B cell (primary cell): Measurements from ENCODE around the gene C19orf47.

Source experiments
- CTCF ChIP-seq: fragments of 200-600 bp; IDR thresholded peaks from one replicate; pipeline ENCODE4 v1.8.0; 2022; ENCODE audit warnings: antibody characterized with exemption, mild to moderate bottlenecking
- EZH2 ChIP-seq: IDR thresholded peaks from 2 replicates; pipeline ENCODE4 v1.6.1; 2012; ENCODE audit warnings: borderline replicate concordance, low read depth, mild to moderate bottlenecking, moderate library complexity, low read length; ENCODE audit not compliant: insufficient read depth, poor library complexity, severe bottlenecking

DNA sequence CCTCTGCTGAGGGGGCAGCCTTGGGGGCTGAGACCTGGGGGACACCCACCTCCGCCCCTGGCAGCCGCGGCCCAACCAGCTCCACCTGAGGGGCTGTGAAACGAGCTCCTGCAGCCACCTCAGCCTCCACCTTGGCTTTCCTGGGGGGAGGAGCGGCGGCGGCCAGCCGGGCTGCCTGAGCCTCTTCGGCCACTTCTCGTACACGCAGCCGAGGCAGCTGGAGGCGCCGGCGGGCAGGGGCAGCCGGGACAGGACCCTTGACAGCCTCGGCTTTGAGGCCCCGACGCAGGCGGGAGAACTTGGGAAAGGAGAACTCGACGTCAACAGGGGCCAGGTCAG is 49.3 kb upstream of the C19orf47 start:
- no peak for TF ChIP-seq CTCF
- no peak for TF ChIP-seq EZH2
